Muscle of back (tissue), 11 donors: ENCODE results near the gene ATRIP. TPM values are rescaled to one million over a fixed set of nuclear protein-coding genes. Genes with fewer than 3 reads are reported as not detected.

Experiments used
- DNase-seq, 3 donors: peaks; one replicate each; pipeline versions ENCODE4 v3.0.0 to v3.0.0-alpha.2; 2013
- polyA plus RNA-seq, 10 donors: library from polyadenylated mRNA; unstranded; fragments of 120-200 nt; gene quantifications; one replicate each; pipeline ENCODE4 v1.2.1, GENCODE V29; 2013; ENCODE audit not compliant: insufficient read length in 10 of 10

Gene ATRIP
- polyA plus RNA-seq, 10 donors, result 6.4 to 9.8 (median 7.9) TPM

- DNase-seq, result no peak
These were observed 23.2 kb upstream of the ATRIP start for GRCh38 chr3:48423241-48423882.

- DNase-seq, result no peak
These were observed 22.4 kb upstream of the ATRIP start for GRCh38 chr3:48423883-48424695.

GRCh38 chr3:48425281-48425812, 21.2 kb upstream of the ATRIP start:
- DNase-seq, result no peak

- DNase-seq, result no peak
These were observed 20.1 kb upstream of the ATRIP start for GRCh38 chr3:48426401-48426909.

GRCh38 chr3:48426944-48427629, 19.4 kb upstream of the ATRIP start:
- DNase-seq, result no peak

- no peak for DNase-seq
These were observed 18.9 kb upstream of the ATRIP start for GRCh38 chr3:48427630-48427962.

- no peak for DNase-seq
These were observed 18.4 kb upstream of the ATRIP start for GRCh38 chr3:48428088-48428571.

- peak in 2 of 3 donors; percentile 69 to 86 for DNase-seq
These were observed 17.8 kb upstream of the ATRIP start for GRCh38 chr3:48428572-48429316.

- peak in 1 of 3 donors; percentile 36 for DNase-seq
These were observed 17.1 kb upstream of the ATRIP start for GRCh38 chr3:48429317-48429959.

GRCh38 chr3:48429960-48430707, 16.4 kb upstream of the ATRIP start, which contains the start of gene PLXNB1:
PLXNB1 (minus strand) TSS chr3:48430086; CDS start chr3:48424611, 5,475 bp downstream.
- DNase-seq, result peak in 2 of 3 donors; percentile 39 to 62

- DNase-seq, result no peak
These were observed 15.8 kb upstream of the ATRIP start for GRCh38 chr3:48430708-48431101.

- DNase-seq, result no peak
These were observed 15.1 kb upstream of the ATRIP start for GRCh38 chr3:48431224-48432029.

GRCh38 chr3:48432411-48433371, 13.8 kb upstream of the ATRIP start:
- DNase-seq, result no peak

GRCh38 chr3:48433472-48434118, 12.9 kb upstream of the ATRIP start:
- no peak for DNase-seq

- DNase-seq, result no peak
These were observed 11.8 kb upstream of the ATRIP start for GRCh38 chr3:48434591-48435222.

GRCh38 chr3:48435223-48435595, 11.3 kb upstream of the ATRIP start:
- no peak for DNase-seq
